HG03280 (cell line): ENCODE results near the gene ATP11B.

Experiments used
- ATAC-seq: cut with Tn5 transposase; IDR thresholded peaks from one replicate; pipeline ENCODE4 v1.9.1; 2021; ENCODE audit warnings: mild to moderate bottlenecking, moderate library complexity; ENCODE audit not compliant: unreplicated experiment

Gene ATP11B

DNA sequence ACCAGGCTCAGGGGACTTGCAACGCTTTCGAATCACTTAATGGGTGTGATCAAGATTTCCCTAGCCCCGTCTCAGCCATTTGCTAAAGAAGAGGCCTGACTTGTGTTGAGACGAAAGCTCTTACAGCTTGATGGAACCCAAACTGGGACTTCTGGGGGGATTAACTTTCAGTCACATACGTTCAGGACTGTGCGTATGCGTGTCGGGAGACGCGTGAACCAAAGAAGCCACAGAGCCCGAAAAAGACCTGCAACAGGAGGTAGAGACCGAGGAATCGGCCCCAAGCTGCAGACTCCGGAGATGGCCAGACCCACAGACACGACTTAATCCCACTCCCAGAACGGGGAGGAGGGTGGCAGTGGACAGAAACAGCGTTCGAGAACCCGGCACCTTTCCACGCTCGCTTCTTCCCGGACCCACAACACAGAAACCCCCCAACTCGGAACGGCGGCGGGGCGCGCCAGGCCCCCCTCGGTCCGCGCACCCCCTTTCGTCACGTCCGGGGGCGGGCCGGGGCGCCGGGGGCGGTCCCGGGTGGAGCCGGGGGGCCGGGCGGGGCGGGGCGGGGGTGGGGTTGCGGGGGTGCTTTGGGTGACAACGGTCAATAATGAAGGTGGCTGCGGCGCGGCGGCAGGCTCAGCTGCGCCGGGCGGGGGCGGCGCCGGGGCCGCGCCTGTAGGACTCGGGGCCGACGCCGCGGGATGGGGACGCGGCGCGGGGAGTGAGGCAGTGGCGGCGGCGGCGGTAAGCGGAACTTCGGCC is at the start of gene ATP11B:
TSS of gene ATP11B (plus strand) at position 604 of the 762 bp plus-strand sequence. CDS start 256 bp downstream, outside the sequence.
- ATAC-seq = peak; percentile 72

DNA sequence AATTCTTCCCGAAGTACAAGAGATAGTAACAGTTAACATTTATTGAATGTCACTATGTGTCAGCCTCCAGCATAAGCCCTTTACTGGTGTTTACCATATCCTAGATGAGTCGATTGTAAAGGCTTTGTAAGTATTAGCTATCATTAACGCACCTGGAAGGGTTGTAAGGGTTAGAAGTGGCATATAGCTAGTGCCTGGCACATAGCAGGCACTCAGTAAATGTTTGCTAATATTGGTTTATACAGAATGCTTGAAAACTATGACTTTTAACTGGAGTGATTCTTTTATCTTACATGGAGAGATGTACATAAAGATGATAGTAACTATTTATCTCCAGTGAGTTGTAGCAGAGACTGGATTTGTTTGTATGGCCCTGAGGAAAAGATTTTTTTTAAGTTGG is 46.3 kb upstream of the ATP11B start:
- ATAC-seq = no peak

DNA sequence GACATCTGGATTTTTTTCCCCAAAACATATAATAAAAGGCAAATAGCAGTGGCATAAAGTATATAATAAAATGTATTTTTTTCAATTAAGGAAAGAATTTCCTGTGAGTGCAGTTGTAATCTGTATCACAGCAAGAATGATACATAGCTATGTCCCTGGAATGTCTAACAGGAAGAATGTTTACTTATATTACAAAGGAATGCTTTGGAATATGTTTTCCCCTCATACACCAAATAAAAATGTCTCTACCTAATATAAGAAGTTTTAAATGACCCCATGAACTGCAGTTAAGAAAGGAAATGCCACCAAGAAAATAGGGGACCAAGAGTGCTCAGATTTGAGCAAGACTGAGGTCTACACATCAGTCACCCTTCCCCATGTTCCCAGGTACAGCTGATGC is 38.0 kb upstream of the ATP11B start:
- ATAC-seq = no peak

DNA sequence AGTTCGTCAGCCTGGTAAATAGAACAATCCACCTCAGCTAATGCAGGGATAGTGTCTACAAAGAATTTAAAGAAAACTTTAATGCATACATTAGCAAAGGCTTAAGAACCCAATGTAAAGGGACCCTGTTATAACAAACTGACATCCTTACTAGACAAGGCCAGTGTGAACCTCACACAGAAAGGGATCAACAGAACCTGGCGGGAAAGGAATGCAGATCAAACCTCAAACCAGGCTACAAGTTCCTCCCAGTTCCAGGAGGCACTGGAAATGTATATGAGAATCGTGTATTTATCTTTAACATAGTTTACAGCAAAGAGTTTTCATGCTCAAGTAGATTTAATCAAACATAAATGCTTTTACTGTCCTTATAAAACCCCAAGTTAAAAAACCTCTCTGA is 37.6 kb upstream of the ATP11B start:
- no peak for ATAC-seq

DNA sequence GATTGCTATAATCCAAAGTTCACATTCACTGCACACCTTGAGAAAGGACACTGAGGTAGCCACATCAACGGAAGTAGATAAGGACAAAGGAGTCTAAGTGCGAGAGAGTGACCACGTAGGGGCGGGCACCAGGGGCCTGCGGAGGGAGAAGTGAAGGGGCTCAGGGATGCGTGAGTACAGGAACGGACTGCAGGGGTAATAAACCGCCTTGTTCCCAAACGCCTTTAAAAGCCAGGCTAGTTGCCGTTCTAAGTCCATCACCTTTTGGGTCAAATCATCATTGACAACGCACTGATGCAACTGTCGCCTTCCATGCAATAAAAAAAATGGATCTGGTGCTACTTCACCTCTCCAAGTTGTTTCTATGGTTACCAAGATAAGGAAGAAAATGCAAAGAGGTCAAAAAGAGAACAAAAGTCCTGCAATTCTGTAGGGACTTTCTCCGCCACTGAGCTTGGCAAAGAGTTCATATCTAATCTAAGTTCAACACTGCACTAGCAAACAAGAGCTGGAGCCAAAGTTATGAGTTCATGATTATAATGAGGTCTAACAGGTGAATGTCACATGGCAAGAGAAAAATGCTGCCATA is 32.6 kb upstream of the ATP11B start:
- ATAC-seq = no peak

DNA sequence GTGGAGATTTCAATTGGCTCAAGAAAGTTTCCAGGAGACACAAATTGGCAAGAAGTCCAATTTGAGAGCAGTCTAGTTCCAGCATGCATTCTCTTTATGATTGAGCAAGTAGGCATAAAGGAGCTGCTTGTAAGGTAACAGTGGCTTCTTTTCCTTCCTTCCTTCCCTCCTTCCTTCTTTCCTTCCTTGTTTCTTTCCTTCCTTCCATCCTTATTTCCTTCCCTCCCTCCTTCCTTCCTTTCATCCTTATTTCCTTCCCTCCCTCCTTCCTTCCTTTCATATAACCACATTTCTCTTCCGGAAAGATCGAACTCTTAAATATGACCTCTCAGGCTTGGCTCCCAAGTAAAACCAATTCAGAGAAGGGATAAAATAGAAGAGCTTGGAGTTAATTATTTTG is 29.4 kb upstream of the ATP11B start:
- no peak for ATAC-seq

DNA sequence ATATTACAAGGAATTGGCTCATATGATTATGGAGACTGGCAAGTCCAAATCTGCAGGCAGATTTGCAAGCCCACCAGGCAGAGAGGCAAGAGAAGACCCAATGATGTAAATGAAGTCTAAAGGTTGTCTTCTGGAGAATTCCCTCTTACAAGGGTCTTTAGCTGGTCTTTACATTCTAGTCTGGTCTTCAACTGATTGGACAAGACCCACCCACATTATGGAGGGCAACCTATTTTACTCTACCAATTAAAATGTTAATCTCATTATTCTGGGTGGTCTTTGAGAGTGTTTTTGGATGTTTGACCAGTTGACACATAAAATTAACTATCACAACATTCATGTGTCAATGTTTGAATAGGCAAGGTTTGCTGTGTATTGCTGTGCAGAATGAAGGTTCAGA is 28.0 kb upstream of the ATP11B start:
- ATAC-seq = no peak

DNA sequence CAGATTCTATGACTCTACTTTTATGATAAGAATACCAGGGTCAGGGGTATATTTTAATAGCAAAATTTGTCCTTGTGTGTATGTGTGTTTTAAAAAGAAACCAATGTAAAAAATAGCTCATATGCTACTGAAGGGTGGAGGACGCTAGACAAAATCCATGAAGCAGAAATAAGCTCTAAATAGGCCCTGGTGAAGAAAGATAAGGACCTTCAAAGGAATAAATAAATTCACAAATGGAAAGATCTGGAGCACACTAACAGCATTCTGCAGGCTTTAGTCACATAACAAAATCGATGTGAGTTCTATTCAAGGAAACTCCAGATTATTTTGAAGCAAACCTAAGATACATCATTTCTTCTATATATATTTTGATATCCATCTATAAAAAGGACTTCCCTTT is 27.2 kb upstream of the ATP11B start:
- ATAC-seq = no peak

DNA sequence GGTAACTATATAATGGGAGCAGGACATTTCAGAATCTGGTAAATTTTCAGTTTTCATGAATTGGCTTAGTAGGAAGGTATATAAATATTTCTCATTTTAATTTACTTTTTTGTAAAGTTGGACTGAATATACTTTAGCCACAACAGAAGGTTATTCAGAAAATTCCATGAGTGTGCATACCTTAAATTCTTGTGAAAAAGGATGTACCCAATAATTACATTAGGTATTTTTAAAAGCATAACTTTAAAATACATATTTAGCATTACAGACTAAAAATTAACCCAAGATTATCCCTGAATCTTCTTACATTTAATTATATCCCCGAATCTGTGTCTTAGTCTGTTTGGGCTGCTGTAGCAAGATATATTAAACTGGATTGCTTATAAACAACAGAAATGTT is 24.9 kb upstream of the ATP11B start:
- no peak for ATAC-seq

DNA sequence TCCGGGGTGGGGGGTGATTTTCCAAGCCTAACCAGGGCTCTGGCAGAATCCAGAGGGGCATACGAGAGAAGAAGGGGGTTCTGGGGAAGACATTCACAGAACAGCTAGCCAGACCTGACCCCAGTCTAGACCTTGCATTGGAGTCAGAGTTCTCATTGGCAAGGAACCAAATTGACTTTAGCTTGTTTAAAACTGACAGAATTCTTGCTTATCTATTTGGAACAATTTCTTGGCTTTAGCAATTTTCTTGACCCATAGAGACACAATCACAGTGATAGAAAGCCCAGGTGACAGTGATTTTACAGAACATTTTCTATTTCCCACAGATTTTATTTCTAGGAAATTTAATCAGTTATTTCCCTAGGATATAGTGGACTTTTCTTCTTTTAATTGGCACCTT is 23.6 kb upstream of the ATP11B start:
- no peak for ATAC-seq

DNA sequence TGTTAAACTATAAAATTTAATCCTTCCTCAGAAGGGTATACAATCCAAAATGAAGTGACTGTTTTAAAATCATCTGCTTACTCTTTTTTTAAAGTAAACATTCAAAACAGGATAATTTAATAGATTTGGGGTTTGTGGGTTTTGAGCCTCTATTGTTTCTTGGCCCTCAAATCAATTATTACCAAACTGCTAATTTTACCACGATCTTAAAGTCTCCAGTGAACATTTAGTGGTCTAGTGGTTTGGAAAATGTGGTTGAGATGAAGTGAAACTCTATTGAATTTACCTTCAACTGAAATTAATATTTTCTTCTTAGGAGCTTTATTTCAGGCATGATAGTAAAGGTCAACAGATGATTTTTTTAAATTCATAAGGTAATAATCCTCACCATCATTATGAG is 11.2 kb upstream of the ATP11B start:
- no peak for ATAC-seq

DNA sequence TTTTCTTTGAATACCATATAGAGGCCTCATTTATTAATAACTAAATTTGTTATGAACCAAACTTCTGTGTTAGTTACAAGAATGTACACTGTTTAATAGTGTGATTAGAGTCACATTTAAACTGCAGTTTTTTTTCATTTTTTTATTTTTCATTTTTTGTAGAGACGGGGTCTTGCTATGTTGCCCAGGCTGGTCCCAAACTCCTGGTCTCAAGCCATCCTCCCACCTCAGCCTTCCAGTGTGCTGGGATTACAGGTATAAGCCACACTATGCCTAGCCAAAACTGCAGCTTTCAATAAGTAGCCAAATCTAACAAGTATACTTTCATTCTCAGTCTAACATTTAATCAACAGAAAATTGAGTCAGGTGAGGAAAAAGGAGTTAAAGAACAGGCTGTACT is 10.2 kb upstream of the ATP11B start:
- no peak for ATAC-seq

DNA sequence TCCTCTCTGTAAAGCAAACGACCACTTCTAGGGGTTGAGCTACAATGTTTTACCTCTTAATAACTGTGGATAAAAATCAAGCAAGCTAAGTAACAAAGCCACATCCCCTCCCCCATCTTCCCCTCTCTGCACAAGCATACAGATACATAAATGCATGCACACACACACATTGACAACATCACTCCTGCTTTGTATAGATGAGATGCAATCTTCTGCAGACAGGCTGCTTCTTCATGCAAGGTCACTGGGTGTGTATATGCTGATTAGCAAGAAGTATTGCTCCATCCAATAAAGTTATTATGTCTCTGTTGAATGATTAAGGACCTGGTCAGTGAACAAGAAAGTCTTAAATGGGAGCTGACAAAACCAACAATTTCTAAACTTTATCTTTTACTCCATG is 8.8 kb upstream of the ATP11B start:
- no peak for ATAC-seq

DNA sequence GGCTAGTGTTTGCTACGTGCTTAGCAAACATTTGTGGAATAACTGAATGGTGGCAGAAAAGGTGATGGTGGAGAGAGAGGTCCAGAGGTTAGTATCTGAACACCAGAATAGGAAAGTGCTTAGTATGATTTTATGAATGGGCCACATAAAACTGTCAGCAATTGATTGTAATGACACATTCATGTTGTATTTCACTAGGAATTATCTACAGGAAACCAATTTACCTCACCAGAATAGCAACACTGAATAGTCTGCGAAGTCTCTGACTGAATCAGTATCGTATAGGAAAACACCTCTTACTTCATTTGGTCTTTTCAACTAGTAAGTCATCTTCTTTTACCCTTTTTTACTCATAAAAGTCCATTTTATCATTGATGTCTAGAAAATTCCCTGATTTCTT is 8.2 kb upstream of the ATP11B start:
- no peak for ATAC-seq

DNA sequence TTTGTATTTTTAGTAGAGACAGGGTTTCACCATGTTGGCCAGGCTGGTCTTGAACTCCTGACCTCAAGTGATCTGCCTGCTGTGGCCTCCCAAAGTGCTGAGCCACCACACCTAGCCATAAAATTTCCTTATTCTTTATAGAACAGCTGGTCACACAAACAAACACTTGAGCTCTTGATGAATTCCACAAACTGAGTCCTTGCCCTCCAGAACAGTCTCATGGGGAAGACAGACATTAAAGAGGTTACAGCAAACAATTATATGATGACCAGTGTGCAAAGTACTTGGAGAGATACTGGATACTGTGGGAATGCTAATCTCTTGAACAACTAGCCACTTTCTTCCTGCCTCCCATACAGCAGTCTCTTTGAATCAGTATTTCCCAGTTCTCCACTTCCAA is 7.5 kb upstream of the ATP11B start:
- ATAC-seq = no peak

DNA sequence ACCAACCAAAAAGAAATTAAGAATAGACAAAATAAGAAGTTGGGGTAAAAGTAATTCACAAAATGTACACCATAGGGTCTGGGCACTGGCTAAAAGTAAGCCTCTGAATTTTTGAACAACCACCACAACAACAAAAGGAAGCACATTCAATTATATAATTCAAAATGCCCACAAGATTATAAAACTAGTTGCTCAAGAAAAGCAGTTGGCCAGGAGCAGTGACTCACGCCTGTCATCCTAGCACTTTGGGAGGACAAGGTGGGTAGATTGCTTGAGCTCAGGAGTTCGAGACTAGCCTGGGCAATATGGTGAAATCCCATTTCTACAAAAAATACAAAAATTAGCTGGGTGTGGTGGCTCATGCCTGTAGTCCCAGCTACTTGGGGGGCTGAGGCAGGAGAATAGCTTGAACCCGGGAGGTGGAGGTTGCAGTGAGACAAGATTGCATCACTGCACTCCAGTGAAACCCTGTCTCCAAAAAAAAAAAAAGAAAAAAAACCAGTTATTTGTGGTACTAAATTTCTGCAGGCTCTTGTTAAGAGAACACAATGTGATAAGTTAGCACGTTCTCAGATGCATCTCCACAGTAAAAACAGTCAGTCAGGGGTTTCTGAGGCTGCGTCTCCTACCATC is 6.6 kb upstream of the ATP11B start:
- ATAC-seq = no peak

DNA sequence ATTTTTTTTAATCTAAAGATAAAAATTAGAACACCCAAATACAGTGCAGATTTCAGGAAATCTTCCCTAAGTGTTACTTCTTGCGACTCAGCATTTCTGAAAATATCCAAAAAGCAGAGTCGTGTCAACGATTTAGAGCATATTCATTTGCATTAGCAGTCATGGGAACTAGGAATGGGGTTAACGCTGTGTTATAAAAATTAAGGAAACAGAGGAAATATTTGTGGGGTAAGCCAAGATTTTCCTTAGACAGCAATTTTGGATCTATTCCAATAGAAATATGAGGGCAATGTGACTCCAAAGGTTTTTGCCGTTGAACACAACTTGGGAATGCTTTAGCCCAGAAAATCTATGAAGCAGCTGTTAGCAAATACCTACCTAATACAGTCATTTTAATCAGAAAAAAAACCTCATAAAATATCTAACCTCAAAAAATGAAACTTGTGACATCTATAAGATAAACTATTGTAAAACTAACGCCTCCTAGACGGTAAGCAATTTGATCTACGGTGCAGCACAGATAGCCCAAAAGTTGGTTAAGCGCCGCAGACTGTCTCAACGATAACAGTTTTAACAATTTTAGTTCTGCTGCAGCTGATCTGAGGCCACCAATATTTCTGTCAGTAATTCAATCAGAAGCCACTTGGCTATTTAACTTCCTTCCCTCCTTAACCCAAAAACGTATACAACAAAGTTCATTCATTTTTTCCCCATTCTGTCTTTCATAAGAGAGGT is 5.8 kb upstream of the ATP11B start:
- no peak for ATAC-seq

DNA sequence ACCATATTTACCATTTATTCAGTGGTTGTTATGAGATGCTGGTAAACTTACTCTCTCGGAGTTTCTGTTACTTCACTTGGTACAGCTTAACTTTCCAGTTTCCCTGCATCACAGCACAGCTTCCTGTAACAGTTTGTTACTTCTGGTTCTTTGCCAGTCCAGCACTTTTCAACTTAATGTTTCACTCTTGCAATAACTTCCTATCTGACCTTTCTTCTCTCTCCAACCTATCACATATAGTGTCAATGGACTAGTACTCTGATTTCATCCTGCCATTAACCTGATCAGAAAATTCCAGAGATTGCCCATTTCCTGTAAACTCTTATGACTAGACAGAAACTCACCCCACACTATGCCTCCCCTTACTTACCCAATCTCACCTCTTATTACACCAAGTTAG is 3.9 kb upstream of the ATP11B start:
- ATAC-seq = no peak

DNA sequence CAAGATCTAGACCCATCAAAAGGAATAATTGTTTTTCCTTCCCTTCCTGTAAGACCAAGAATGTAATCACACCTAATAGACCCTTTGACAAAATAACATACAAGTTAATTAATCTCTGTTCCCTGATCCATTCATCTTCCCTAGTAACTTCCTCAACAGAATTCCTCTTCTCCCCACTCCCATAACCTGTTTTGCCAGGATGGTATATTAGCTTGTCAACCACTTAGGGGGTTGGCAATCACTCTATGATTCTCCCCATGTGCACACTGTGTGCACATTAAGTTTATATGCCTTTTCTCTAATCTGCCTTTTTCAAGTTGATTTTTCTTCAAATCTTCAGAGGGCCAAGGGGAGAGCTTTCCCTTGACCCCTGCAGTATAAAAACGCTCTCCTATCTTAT is 2.7 kb upstream of the ATP11B start:
- no peak for ATAC-seq

DNA sequence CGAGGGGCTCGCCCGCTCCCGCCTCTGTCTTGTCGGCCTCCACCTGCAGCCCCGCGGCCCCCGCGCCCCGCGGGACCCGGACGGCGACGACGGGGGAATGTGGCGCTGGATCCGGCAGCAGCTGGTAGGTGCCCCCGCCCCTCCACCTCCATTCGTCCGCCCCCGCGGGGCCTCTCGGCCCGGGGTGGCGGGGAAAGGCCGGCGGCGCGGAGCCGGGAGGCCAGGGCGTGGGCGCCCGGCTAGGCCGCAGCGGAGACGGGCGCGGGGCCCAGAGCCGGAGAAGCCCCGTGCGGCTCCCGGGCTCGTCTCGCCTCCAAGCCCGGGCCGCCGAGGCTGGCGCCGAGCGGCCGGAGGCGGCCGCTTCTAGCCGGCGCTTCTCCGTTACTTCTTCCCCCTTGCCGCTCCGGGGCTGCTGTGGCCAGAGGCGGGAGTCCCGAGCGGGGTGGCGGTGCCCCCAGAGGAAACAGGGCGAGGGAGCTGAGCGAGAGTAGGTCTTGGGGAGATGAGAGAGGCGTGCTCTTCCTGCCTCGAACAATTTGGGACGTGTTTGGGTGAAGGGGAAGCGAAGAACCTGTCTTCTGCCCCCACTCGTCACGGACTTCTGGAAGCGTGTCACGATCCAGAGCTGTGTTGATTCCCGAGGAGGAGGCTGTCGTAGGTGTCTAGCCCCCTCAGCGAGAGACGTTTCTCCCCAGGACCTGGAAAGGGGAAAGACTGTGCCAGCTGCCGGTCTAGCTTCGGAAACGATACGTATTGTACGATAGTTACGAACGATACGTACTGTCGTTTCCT is 555 bp downstream of the ATP11B start:
- ATAC-seq = peak; percentile 45
